ENCODE measurements around the gene TUBGCP2. TPM values are rescaled to one million over a fixed set of nuclear protein-coding genes. Genes with fewer than 3 reads are reported as not detected.

TUBGCP2 gene
- total RNA-seq, 1 experiment from 2014 or later: 52.4 TPM

GRCh38 chr10:133238466-133238804, 70.2 kb downstream of the TUBGCP2 start:
- Histone ChIP-seq H3K23me2 (ENCODE audit: insufficient read length, low read depth, low read length, poor library complexity, severe bottlenecking) (peaks cover 14% of the 10 kb centered on the region), H4K8ac (replicated peaks; ENCODE audit: insufficient read length, low read depth, low read length) (no peak overlapping the region), H3K4me2 (ENCODE audit: insufficient read depth, insufficient read length, low read length) (peak overlapping the region; percentile 14), H3K27ac (ENCODE audit: insufficient read length, low read depth, low read length) (no peak overlapping the region), H3K14ac (ENCODE audit: insufficient read depth, low read length) (peak overlapping the region; percentile 73), H2BK15ac (ENCODE audit: low read depth, low read length) (no peak overlapping the region), H3K23ac (ENCODE audit: insufficient read length, low read depth, low read length) (no peak overlapping the region), H2BK120ac (ENCODE audit: low read depth, low read length, poor library complexity, severe bottlenecking) (no peak overlapping the region), H2AFZ (ENCODE audit: low read length) (no peak overlapping the region), H3K9ac (ENCODE audit: extremely low read depth, insufficient read length, low read length) (no peak overlapping the region), H3K4ac (ENCODE audit: low read depth, low read length) (no peak overlapping the region), H3K4me1 (ENCODE audit: insufficient read depth, low read length) (no peaks in the 10 kb centered on the region; the same call in 1 of the 2 replicates), H4K91ac (ENCODE audit: insufficient read length, low read depth, low read length) (no peak overlapping the region), H2BK12ac (ENCODE audit: insufficient read length, low read depth, low read length) (no peak overlapping the region), H3K27me3 (ENCODE audit: insufficient read depth, low read length) (peaks cover 14% of the 10 kb centered on the region; the same call in 1 of the 2 replicates), H3K9me3 (ENCODE audit: control insufficient read depth, low read depth, low read length) (no peaks in the 10 kb centered on the region), H4K5ac (ENCODE audit: insufficient read length, low read depth, low read length) (no peak overlapping the region), H3K56ac (ENCODE audit: insufficient read length, low read depth, low read length) (no peak overlapping the region), H3K79me1 (ENCODE audit: insufficient read depth, low read depth, low read length, poor library complexity, severe bottlenecking) (no peaks in the 10 kb centered on the region), H2AK5ac (ENCODE audit: insufficient read length, low read length) (no peak overlapping the region), H3K79me2 (ENCODE audit: insufficient read depth, low read length) (no peaks in the 10 kb centered on the region), H3K18ac (ENCODE audit: insufficient read length, low read depth, low read length) (no peak overlapping the region), H3T11ph (ENCODE audit: low read length) (no peak overlapping the region), H2BK5ac (ENCODE audit: insufficient read length, low read length) (no peak overlapping the region), H4K20me1 (ENCODE audit: control insufficient read depth, insufficient read depth, insufficient read length) (no peaks in the 10 kb centered on the region), H2BK20ac (ENCODE audit: low read depth, low read length, poor library complexity, severe bottlenecking) (no peak overlapping the region)
- no CpG with 5 or more reads among the region's 15 CpGs for WGBS (ENCODE audit: extremely low coverage, insufficient read length, low lambda C conversion rate)
- Mint-ChIP-seq H3K4me1 (peaks cover 12 to 20% of the 10 kb centered on the region in 2 experiments), H3K36me3 (ENCODE audit: insufficient read depth in 1 of 3, low read depth in 3 of 3) (peaks cover 0 to 20% (median 0%) of the 10 kb centered on the region in 3 experiments; a peak in 3 of 7 replicates), H3K27ac (no peak overlapping the region), H3K4me3 (peak overlapping the region; percentile 70 to 76), H3K27me3 (ENCODE audit: low read depth) (peaks cover 53% of the 10 kb centered on the region), H3K9me3 (no peaks in the 10 kb centered on the region; a peak in 1 of 5 replicates)
- DNase-seq: no peak
- TF ChIP-seq, protein P1, sequence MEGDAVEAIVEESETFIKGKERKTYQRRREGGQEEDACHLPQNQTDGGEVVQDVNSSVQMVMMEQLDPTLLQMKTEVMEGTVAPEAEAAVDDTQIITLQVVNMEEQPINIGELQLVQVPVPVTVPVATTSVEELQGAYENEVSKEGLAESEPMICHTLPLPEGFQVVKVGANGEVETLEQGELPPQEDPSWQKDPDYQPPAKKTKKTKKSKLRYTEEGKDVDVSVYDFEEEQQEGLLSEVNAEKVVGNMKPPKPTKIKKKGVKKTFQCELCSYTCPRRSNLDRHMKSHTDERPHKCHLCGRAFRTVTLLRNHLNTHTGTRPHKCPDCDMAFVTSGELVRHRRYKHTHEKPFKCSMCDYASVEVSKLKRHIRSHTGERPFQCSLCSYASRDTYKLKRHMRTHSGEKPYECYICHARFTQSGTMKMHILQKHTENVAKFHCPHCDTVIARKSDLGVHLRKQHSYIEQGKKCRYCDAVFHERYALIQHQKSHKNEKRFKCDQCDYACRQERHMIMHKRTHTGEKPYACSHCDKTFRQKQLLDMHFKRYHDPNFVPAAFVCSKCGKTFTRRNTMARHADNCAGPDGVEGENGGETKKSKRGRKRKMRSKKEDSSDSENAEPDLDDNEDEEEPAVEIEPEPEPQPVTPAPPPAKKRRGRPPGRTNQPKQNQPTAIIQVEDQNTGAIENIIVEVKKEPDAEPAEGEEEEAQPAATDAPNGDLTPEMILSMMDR (conservative IDR thresholded peaks at IDR 0.05): no peak

Measured in H9 (cell line).